ENCODE results near the gene AKT2.

The AKT2 gene

GRCh38 chr19:40271706-40272105 lies 13.4 kb downstream of the AKT2 start:
- DNase-seq, result no peak

- DNase-seq, result no peak
Measured at GRCh38 chr19:40270362-40271089, 14.6 kb downstream of the AKT2 start.

GRCh38 chr19:40269216-40269940 lies 15.8 kb downstream of the AKT2 start:
- no peak for DNase-seq

GRCh38 chr19:40267601-40267997 lies 17.5 kb downstream of the AKT2 start:
- no peak for DNase-seq

GRCh38 chr19:40266912-40267600 lies 18.1 kb downstream of the AKT2 start:
- no peak for DNase-seq

GRCh38 chr19:40266119-40266518 lies 19.0 kb downstream of the AKT2 start:
- DNase-seq, result no peak

GRCh38 chr19:40265763-40266099 lies 19.4 kb downstream of the AKT2 start:
- no peak for DNase-seq

- DNase-seq, result no peak
Measured at GRCh38 chr19:40265055-40265762, 19.9 kb downstream of the AKT2 start.

GRCh38 chr19:40264314-40265054 lies 20.7 kb downstream of the AKT2 start:
- no peak for DNase-seq

- no peak for DNase-seq
Measured at GRCh38 chr19:40263440-40264313, 21.5 kb downstream of the AKT2 start.

GRCh38 chr19:40262422-40262821 lies 22.7 kb downstream of the AKT2 start:
- no peak for DNase-seq

GRCh38 chr19:40261631-40262030 lies 23.5 kb downstream of the AKT2 start:
- no peak for DNase-seq

GRCh38 chr19:40257096-40257517 lies 28.0 kb downstream of the AKT2 start:
- DNase-seq, result no peak

- no peak for DNase-seq
Measured at GRCh38 chr19:40256512-40256911, 28.6 kb downstream of the AKT2 start.

GRCh38 chr19:40255619-40256166 lies 29.5 kb downstream of the AKT2 start:
- DNase-seq, result no peak

GRCh38 chr19:40254714-40255418 lies 30.3 kb downstream of the AKT2 start:
- no peak for DNase-seq

- DNase-seq, result no peak
Measured at GRCh38 chr19:40253611-40254092, 31.5 kb downstream of the AKT2 start.

- no peak for DNase-seq
Measured at GRCh38 chr19:40252395-40252794, 32.8 kb downstream of the AKT2 start.

GRCh38 chr19:40251991-40252390 lies 33.2 kb downstream of the AKT2 start:
- DNase-seq, result no peak

GRCh38 chr19:40251244-40251643 lies 33.9 kb downstream of the AKT2 start:
- no peak for DNase-seq

Data from retina (tissue), 1 donor.